Gastroesophageal sphincter (tissue), 3 donors: ENCODE results near the gene STARD10.

Source experiments
- EP300 ChIP-seq: sonication (generic); formaldehyde crosslinking; IDR thresholded peaks from one replicate; pipeline ENCODE4 v1.6.1; 2017; ENCODE audit warnings: antibody characterized with exemption, mild to moderate bottlenecking
- POLR2A ChIP-seq, 2 donors: fragments of 450-650 bp; IDR thresholded peaks; one replicate each; pipeline ENCODE4 v1.6.1; 2017; ENCODE audit warnings: antibody characterized with exemption in 2 of 2, mild to moderate bottlenecking in 2 of 2, moderate library complexity in 1 of 2
- POLR2AphosphoS5 ChIP-seq: sonication (generic); formaldehyde crosslinking; IDR thresholded peaks from one replicate; pipeline ENCODE4 v1.6.1; 2017; ENCODE audit warnings: antibody characterized with exemption
- TF ChIP-seq, protein P1 (sequence below), 4 experiments: fragments of 200-600 bp in 2 of 4; fragments of 450-650 bp in 2 of 4; sonication (generic) in 1 of 4; IDR thresholded peaks; one replicate each; pipeline ENCODE4 v1.5.1; 2017 to 2019; ENCODE audit warnings: antibody characterized with exemption in 4 of 4, mild to moderate bottlenecking in 2 of 4, moderate library complexity in 2 of 4

DNA sequence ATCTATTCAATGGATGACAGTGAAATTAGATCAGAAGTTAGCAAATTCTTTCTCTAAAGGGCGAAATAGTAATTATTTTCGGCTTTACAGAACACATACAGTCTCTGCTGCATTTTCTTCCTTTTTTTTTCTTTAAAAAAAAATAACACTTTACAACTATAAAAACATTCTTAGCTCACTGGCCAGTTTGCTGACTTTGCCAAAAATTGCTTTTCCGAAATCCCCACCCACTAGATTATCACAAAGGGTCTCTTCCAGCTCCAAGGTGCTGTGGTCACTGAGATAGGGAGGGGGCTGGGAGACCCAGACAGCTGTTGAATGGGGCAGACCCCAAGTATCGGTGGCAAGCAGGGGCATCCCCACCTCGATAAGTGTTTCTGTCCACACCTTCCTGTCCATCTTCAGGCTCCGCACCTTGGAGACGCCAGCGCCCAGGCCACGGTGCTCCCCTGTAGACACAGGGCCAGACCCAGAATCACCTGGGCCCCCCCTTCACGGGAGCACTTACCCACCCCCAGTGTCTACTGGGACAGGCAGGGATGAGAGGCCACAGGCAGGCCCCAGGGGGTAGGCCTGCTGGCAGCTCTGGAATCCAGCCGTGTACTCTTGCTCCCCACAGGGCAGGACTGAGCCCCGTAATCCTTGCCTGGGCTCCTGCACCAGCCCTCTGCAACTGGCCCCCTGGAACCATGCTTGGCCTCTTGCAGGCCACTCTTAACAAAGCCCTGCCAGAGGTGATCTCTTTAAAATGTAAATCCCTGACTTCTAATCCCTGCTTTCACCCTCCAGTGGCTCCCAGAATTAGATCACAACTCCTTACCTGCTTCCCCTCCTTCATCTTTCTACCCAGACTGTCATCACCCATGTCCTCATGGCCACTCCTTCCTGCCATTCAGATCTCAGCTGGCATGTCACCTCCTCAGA is 88.1 kb downstream of the STARD10 start:
- TF ChIP-seq POLR2A (IDR thresholded peaks at IDR 0.05): no peak
- TF ChIP-seq, protein P1, sequence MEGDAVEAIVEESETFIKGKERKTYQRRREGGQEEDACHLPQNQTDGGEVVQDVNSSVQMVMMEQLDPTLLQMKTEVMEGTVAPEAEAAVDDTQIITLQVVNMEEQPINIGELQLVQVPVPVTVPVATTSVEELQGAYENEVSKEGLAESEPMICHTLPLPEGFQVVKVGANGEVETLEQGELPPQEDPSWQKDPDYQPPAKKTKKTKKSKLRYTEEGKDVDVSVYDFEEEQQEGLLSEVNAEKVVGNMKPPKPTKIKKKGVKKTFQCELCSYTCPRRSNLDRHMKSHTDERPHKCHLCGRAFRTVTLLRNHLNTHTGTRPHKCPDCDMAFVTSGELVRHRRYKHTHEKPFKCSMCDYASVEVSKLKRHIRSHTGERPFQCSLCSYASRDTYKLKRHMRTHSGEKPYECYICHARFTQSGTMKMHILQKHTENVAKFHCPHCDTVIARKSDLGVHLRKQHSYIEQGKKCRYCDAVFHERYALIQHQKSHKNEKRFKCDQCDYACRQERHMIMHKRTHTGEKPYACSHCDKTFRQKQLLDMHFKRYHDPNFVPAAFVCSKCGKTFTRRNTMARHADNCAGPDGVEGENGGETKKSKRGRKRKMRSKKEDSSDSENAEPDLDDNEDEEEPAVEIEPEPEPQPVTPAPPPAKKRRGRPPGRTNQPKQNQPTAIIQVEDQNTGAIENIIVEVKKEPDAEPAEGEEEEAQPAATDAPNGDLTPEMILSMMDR (IDR thresholded peaks at IDR 0.05): no peak
- no peak for TF ChIP-seq POLR2AphosphoS5
- TF ChIP-seq EP300: no peak
